Measurements from ENCODE around the gene KRTAP10-12. TPM values are rescaled to one million over a fixed set of nuclear protein-coding genes. Genes with fewer than 3 reads are reported as not detected.

The KRTAP10-12 gene
- total RNA-seq, 2 experiments from 2014 or later, result not detected

GRCh38 chr21:44740742-44741141 lies 43.8 kb downstream of the KRTAP10-12 start:
- CTCF ChIA-PET, result interaction anchor here (0.8 to 6.8 kb wide), 3 partner anchors 53 to 230 kb away, joined by 3 to 47 read pairs (median 4); no protein-coding TSS in a partner anchor
- no peaks in the 10 kb centered on the region for H3K4me1 Mint-ChIP-seq
- H3K27ac Mint-ChIP-seq, result no peak overlapping the region
- peaks cover 2% of the 10 kb centered on the region for H3K9me3 Mint-ChIP-seq (ENCODE audit: low read depth)
- peaks cover 13% of the 10 kb centered on the region for H3K27me3 Mint-ChIP-seq
- H3K36me3 Mint-ChIP-seq, result no peaks in the 10 kb centered on the region
- no peak overlapping the region for H3K4me3 Mint-ChIP-seq
- DNase-seq (no peak), ATAC-seq (no peak)

GRCh38 chr21:44741921-44742320 lies 44.9 kb downstream of the KRTAP10-12 start:
- CTCF ChIA-PET, result interaction anchor here (0.9 to 6.8 kb wide), 8 partner anchors 8 to 236 kb away, joined by 3 to 47 read pairs (median 3); no protein-coding TSS in a partner anchor
- Mint-ChIP-seq H3K27me3 (peaks cover 13% of the 10 kb centered on the region), H3K4me3 (no peak overlapping the region), H3K27ac (no peak overlapping the region), H3K9me3 (ENCODE audit: low read depth) (peaks cover 2% of the 10 kb centered on the region), H3K36me3 (no peaks in the 10 kb centered on the region), H3K4me1 (no peaks in the 10 kb centered on the region)
- no peak for ATAC-seq
- DNase-seq, result no peak

- peaks cover 2% of the 10 kb centered on the region for H3K9me3 Mint-ChIP-seq (ENCODE audit: low read depth)
- peaks cover 14% of the 10 kb centered on the region for H3K27me3 Mint-ChIP-seq
- no peak overlapping the region for H3K27ac Mint-ChIP-seq
- CTCF ChIA-PET, result interaction anchor here (0.6 to 6.8 kb wide), 11 partner anchors 9 to 237 kb away, joined by 3 to 47 read pairs (median 3); no protein-coding TSS in a partner anchor
- DNase-seq (no peak), ATAC-seq (no peak)
- H3K36me3 Mint-ChIP-seq, result no peaks in the 10 kb centered on the region
- no peaks in the 10 kb centered on the region for H3K4me1 Mint-ChIP-seq
- no peak overlapping the region for H3K4me3 Mint-ChIP-seq
Measured at GRCh38 chr21:44742418-44743153, 45.6 kb downstream of the KRTAP10-12 start.

Other genes with a start within 250 kb of the KRTAP10-12 start
- gene LRRC3, start 241.7 kb upstream of the KRTAP10-12 start, total RNA-seq, result 1 to 10 TPM; 2.3 to 3.9 TPM
- not detected for gene KRTAP10-1, start 157.0 kb upstream of the KRTAP10-12 start, total RNA-seq
- gene KRTAP10-2, start 145.7 kb upstream of the KRTAP10-12 start, total RNA-seq, result not detected
- gene KRTAP10-3, start 138.4 kb upstream of the KRTAP10-12 start, total RNA-seq, result not detected
- not detected for gene KRTAP10-4, start 123.4 kb upstream of the KRTAP10-12 start, total RNA-seq
- not detected for gene KRTAP10-5, start 116.6 kb upstream of the KRTAP10-12 start, total RNA-seq
- gene KRTAP10-6, start 104.7 kb upstream of the KRTAP10-12 start, total RNA-seq, result not detected
- not detected for gene KRTAP10-7, start 96.6 kb upstream of the KRTAP10-12 start, total RNA-seq
- not detected for gene KRTAP10-8, start 85.1 kb upstream of the KRTAP10-12 start, total RNA-seq
- gene KRTAP10-9, start 70.1 kb upstream of the KRTAP10-12 start, total RNA-seq, result not detected
- not detected for gene KRTAP10-10, start 59.8 kb upstream of the KRTAP10-12 start, total RNA-seq
- not detected for gene KRTAP10-11, start 50.8 kb upstream of the KRTAP10-12 start, total RNA-seq
- gene KRTAP12-4, start 42.5 kb upstream of the KRTAP10-12 start, total RNA-seq, result not detected
- gene KRTAP12-3, start 39.2 kb upstream of the KRTAP10-12 start, total RNA-seq, result not detected
- not detected for gene KRTAP12-2, start 30.2 kb upstream of the KRTAP10-12 start, total RNA-seq
- not detected for gene KRTAP12-1, start 15.0 kb upstream of the KRTAP10-12 start, total RNA-seq
- not detected for gene TSPEAR, start 14.4 kb downstream of the KRTAP10-12 start, total RNA-seq
- gene UBE2G2, start 104.6 kb downstream of the KRTAP10-12 start, total RNA-seq, result 100 to 1,000 TPM; 103 to 121 TPM
- gene SUMO3, start 120.9 kb downstream of the KRTAP10-12 start, total RNA-seq, result 10 to 100 TPM; 86.1 to 93.7 TPM
- gene PTTG1IP, start 176.5 kb downstream of the KRTAP10-12 start, total RNA-seq, result 10 to 100 TPM; 46.0 to 49.9 TPM
- 100 to 1,000 TPM; 336 to 372 TPM for gene ITGB2, start 223.7 kb downstream of the KRTAP10-12 start, total RNA-seq
- 10 to 100 TPM; 56.8 to 62.9 TPM for gene SLX9, start 242.9 kb downstream of the KRTAP10-12 start, total RNA-seq